Measurements from ENCODE around the gene DOHH. TPM values are rescaled to one million over a fixed set of nuclear protein-coding genes. Genes with fewer than 3 reads are reported as not detected.

The DOHH gene
- total RNA-seq, 1 donor from 2014 or later = 28.1 TPM

DNA sequence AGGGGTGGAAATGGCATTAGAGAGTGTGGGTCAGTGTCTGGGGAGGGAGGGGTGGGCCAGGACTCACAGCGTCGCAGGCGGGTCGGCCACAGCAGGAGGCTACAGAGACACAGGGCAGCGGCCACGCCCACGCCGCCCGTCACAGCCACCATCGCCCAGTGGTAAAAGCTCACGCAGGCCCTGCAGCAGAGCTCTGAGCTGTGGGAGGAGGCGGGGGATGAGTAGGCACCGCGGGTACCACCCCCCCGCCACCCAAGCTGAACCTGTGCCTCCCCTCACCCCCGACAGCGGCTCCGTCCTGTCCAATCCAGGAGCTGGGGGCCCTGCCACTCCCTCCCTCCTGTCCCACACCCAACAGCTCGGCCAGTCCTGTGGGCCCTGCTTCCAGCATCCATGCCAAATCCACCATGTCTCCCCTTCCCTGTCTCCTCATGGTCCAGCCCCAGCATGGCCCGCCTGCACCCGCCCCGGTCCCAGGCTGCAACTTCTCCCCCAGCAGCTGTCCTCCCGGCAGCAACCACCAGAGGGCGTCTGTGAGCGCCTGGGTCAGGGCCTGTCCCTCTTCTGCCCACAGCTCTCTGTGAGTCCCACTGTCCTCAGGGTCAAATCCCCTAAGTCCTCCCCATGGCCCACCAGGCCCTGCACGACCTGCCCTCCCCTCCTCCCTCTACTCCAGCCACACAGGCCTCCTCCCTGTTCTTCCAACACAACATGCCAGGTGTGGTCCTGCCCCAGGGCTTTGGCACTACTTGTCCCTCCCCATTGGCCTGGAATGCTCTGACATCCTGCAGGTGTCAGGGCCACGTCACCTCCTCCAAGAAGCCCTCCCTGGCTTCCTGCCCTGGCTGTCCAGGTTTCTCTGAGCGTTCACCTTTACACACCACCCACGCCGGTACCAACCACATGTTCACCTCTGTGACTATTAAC is 44.5 kb upstream of the DOHH start:
- TF ChIP-seq, protein P1, sequence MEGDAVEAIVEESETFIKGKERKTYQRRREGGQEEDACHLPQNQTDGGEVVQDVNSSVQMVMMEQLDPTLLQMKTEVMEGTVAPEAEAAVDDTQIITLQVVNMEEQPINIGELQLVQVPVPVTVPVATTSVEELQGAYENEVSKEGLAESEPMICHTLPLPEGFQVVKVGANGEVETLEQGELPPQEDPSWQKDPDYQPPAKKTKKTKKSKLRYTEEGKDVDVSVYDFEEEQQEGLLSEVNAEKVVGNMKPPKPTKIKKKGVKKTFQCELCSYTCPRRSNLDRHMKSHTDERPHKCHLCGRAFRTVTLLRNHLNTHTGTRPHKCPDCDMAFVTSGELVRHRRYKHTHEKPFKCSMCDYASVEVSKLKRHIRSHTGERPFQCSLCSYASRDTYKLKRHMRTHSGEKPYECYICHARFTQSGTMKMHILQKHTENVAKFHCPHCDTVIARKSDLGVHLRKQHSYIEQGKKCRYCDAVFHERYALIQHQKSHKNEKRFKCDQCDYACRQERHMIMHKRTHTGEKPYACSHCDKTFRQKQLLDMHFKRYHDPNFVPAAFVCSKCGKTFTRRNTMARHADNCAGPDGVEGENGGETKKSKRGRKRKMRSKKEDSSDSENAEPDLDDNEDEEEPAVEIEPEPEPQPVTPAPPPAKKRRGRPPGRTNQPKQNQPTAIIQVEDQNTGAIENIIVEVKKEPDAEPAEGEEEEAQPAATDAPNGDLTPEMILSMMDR (conservative IDR thresholded peaks at IDR 0.05; ENCODE audit: low read depth, low read length) = peak; percentile 84
- no peak for DNase-seq (ENCODE audit: low read depth)
- H3K4me3 ChIP-seq (ENCODE audit: low read depth, low read length) = no peak overlapping the region

DNA sequence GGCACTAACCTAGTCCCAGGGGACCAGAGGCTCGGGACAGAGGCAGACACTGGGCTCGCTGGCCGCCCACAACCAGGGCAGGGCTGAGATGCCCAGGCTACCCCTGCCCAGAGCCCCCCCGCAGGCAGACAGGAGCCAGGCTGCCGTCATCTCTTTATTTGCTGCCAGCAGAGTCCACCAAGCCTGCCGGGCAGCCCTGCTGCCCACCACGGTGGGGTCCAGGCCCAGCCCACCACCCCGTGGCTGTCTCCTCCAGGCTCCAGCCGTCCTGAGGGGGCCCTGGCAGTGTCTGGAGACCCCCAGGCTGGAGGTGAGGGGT is 43.5 kb upstream of the DOHH start:
- no peak overlapping the region for H3K4me3 ChIP-seq (ENCODE audit: low read depth, low read length)
- TF ChIP-seq, protein P1 (conservative IDR thresholded peaks at IDR 0.05; ENCODE audit: low read depth, low read length) = no peak
- no peak for DNase-seq (ENCODE audit: low read depth)

DNA sequence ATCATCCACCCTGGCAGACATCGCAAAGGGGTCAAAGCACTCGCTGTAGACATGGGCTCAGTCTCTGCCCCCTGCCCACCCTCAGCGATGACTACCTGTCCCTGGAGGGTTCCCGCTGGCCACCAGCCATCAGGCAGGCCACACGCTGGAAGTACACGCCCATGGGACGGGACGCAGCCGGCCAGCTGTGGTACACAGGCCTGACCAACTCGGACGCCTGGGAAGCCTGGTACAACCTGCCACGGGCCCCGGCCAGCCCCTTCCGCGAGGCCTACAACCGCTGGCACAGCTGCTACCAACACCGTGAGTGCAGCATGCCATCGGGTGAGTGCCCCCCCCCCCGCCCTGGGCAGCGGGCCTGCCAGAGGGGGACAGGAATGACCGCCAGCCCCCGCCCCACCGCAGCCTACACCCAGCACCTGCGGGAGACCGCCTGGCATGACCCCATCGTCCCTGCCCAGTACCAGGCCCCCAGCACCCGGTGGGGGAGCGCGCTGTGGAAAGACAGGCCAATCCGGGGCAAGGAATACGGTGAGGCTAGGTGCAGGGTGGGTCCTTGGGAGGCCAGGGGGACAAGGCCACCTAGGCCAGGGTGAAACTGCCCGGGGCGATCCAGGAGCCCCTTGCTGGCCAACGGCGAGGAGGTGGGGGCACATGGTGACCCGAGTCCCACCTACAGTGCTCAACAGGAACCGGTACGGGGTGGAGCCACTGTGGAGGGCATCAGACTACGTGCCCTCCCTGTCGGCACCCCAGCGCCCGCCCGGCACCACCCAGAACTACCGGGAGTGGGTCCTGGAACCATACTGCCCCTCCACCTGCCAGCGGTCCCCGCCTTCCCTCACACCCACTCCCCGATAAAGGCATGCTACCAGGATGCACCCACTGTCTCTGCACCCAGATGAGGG is 42.9 kb upstream of the DOHH start:
- TF ChIP-seq, protein P1 (conservative IDR thresholded peaks at IDR 0.05; ENCODE audit: low read depth, low read length) = no peak
- H3K4me3 ChIP-seq (ENCODE audit: low read depth, low read length) = no peak overlapping the region
- DNase-seq (ENCODE audit: low read depth) = no peak

DNA sequence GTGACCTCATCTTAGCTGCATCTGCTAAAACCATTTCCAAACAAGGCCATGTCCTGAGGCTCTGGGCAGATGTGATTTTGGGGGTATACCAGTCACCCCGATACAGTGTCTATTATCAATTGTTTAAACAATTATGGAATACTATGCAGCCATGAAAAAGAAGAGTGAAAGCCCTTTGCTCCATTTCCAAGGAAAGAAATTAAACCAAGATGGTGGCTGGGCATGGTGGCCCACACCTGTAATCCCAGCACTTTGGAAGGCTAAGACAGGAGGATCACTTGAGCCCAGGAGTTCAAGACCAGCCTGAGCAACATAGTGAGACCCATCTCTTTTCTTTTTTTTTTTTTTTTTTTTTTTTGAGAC is 39.3 kb upstream of the DOHH start:
- TF ChIP-seq, protein P1 (conservative IDR thresholded peaks at IDR 0.05; ENCODE audit: low read depth, low read length) = no peak
- no peak for DNase-seq (ENCODE audit: low read depth)
- no peak overlapping the region for H3K4me3 ChIP-seq (ENCODE audit: low read depth, low read length)

DNA sequence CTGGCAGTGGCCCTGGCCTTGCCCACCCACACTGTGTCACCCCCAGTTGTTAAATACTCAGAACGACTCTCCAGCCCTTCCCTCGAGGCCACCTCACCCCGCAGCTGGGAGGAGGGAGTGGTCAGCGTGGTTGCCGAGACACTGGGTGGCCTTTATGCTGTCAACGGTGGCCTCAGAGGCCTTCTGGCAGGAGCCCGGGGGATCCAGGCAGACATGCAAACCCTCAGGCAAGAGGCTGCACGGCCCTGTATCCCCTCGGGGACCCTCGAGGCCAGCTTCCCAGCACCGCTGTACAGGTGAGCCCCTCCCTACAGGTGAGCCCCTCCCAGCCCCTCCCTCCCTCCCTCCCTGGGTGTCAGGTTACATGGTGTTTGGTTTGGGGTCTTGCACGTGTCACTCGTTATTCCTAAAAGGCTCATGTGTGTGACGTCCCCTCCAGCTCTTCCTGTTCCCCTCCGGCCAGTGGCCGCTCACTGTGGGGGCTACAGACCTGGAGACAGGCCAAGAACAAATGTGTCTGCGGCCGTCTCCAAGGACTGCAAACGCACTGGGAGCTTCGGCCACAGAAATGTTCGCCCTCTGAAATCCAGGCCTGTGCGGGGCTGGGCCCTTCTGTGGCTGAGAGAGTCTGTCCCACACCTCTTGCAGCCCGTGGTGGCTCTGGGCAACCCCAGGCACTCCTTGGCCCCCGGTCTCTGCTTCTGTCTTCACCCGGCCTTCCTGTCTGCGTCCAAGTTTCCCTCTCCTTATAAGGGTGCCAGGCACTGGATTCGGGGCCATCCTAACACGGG is 38.7 kb upstream of the DOHH start, which contains the start of gene TEKTIP1:
Gene TEKTIP1 (plus strand): TSS at position 210 of the 791 bp plus-strand sequence. CDS start 4 bp downstream, at position 214.
- no peak for DNase-seq (ENCODE audit: low read depth)
- TF ChIP-seq, protein P1 (conservative IDR thresholded peaks at IDR 0.05; ENCODE audit: low read depth, low read length) = no peak
- H3K4me3 ChIP-seq (ENCODE audit: low read depth, low read length) = no peak within 1 kb of the TSS

DNA sequence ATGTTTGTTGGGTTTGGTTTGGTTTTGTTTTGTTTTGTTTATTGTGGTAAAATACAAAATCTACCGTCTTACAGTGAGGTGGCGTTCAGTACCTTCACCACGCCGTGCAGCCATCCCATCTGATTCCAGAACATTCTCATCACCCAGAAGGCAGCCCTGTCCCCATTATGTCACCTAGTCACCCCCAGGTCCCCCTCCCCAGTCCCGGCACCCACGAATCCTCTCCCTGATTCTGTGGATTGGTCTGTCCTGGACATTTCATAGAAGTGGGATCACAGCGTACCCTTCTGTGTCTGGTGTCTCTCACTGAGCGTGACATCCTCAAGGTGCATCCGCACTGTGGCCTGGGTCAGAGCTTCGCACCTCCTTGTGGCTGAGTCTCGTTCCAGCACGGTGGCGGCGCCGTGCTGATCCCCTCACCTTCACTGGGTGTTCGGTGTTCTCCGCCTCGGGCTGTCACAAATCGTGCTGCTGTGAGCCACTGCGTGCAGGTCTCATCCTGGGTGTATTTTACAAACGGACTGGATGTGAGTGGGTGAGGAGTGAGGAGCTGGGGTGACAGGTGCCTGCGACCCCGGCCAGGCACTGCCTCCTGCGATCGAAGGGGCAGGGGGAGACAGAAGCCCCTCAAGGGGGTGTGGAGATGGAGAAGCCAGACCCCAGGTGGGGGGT is 37.9 kb upstream of the DOHH start:
- H3K4me3 ChIP-seq (ENCODE audit: low read depth, low read length) = no peak overlapping the region
- TF ChIP-seq, protein P1 (conservative IDR thresholded peaks at IDR 0.05; ENCODE audit: low read depth, low read length) = no peak
- no peak for DNase-seq (ENCODE audit: low read depth)
